Glutamatergic neuron (in vitro differentiated cells): ENCODE measurements around the gene SHH. TPM values are rescaled to one million over a fixed set of nuclear protein-coding genes. Genes with fewer than 3 reads are reported as not detected.
A peak's percentile ranks its signal among the peaks of the same experiment; 100 is the strongest.

Source experiments
- DNase-seq: peaks from one replicate; pipeline ENCODE4 v3.0.0; 2022
- H3K27ac Mint-ChIP-seq: one replicate; pipeline ENCODE4 v1.8.0; 2020; ENCODE audit warnings: mild to moderate bottlenecking, mixed read lengths, inconsistent platforms; ENCODE audit not compliant: unreplicated experiment
- H3K27me3 Mint-ChIP-seq: one replicate; pipeline ENCODE4 v1.8.0; 2020; ENCODE audit warnings: mild to moderate bottlenecking, moderate library complexity, mixed read lengths, inconsistent platforms; ENCODE audit not compliant: unreplicated experiment
- H3K36me3 Mint-ChIP-seq: one replicate; pipeline ENCODE4 v1.8.0; 2020; ENCODE audit warnings: mild to moderate bottlenecking, mixed read lengths, inconsistent platforms; ENCODE audit not compliant: unreplicated experiment
- H3K4me1 Mint-ChIP-seq: one replicate; pipeline ENCODE4 v1.8.0; 2020; ENCODE audit warnings: mild to moderate bottlenecking, low read depth, mixed read lengths, inconsistent platforms; ENCODE audit not compliant: unreplicated experiment
- H3K4me3 Mint-ChIP-seq: one replicate; pipeline ENCODE4 v1.8.0; 2020; ENCODE audit warnings: mild to moderate bottlenecking, mixed read lengths, inconsistent platforms; ENCODE audit not compliant: unreplicated experiment
- H3K9me3 Mint-ChIP-seq: one replicate; pipeline ENCODE4 v1.8.0; 2020; ENCODE audit warnings: mild to moderate bottlenecking, moderate library complexity, mixed read lengths, inconsistent platforms; ENCODE audit not compliant: unreplicated experiment
- total RNA-seq: library from RNA; stranded (reverse); fragmentation: NEBNext Ultra II Directional; extraction: Animal tissue kit (Norgen Biotek cat#: 25700); gene quantifications from one replicate; pipeline ENCODE4 v1.2.1, GENCODE V29; 2021; ENCODE audit not compliant: unreplicated experiment
- TF ChIP-seq, protein P1 (sequence below): fragments of 200-600 bp; sonication (generic); IDR thresholded peaks from one replicate; pipeline ENCODE4 v1.5.0; 2021; ENCODE audit not compliant: partially characterized antibody, unreplicated experiment

Gene SHH
- total RNA-seq, 1 donor from 2014 or later = not detected

GRCh38 chr7:155766966-155767916 lies 45.0 kb downstream of the SHH start:
- peaks cover 8% of the 10 kb centered on the region for H3K27me3 Mint-ChIP-seq
- DNase-seq = no peak
- peaks cover 6% of the 10 kb centered on the region for H3K9me3 Mint-ChIP-seq
- no peak overlapping the region for H3K27ac Mint-ChIP-seq
- TF ChIP-seq, protein P1, sequence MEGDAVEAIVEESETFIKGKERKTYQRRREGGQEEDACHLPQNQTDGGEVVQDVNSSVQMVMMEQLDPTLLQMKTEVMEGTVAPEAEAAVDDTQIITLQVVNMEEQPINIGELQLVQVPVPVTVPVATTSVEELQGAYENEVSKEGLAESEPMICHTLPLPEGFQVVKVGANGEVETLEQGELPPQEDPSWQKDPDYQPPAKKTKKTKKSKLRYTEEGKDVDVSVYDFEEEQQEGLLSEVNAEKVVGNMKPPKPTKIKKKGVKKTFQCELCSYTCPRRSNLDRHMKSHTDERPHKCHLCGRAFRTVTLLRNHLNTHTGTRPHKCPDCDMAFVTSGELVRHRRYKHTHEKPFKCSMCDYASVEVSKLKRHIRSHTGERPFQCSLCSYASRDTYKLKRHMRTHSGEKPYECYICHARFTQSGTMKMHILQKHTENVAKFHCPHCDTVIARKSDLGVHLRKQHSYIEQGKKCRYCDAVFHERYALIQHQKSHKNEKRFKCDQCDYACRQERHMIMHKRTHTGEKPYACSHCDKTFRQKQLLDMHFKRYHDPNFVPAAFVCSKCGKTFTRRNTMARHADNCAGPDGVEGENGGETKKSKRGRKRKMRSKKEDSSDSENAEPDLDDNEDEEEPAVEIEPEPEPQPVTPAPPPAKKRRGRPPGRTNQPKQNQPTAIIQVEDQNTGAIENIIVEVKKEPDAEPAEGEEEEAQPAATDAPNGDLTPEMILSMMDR = no peak
- no peaks in the 10 kb centered on the region for H3K36me3 Mint-ChIP-seq
- H3K4me3 Mint-ChIP-seq = no peak overlapping the region
- peaks cover 59% of the 10 kb centered on the region for H3K4me1 Mint-ChIP-seq

DNA sequence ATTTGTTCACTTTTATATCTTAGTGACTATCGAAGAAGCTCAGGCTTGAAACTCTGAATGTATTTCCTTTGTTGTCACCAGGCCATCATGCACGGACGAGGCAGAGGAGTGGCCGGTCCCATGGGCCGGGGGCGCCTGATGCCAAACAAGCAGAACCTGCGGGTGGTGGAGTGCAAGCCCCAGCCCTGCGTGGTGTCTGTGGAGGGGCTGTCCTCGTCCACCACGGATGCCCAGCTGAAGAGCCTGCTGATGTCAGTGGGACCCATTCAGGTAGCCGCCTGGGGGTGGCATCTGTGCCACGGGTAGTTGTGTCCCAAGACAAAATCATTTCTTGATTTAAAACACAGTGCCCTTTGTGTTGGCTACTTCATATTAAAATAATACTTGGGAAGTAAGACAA lies 45.9 kb downstream of the SHH start:
- H3K36me3 Mint-ChIP-seq = no peaks in the 10 kb centered on the region
- TF ChIP-seq, protein P1 = no peak
- peaks cover 6% of the 10 kb centered on the region for H3K9me3 Mint-ChIP-seq
- H3K27ac Mint-ChIP-seq = peak overlapping the region; percentile 66
- H3K4me1 Mint-ChIP-seq = peaks cover 63% of the 10 kb centered on the region
- DNase-seq = no peak
- no peak overlapping the region for H3K4me3 Mint-ChIP-seq
- H3K27me3 Mint-ChIP-seq = peaks cover 8% of the 10 kb centered on the region

GRCh38 chr7:155765458-155765857 lies 46.8 kb downstream of the SHH start:
- no peaks in the 10 kb centered on the region for H3K36me3 Mint-ChIP-seq
- TF ChIP-seq, protein P1 = no peak
- peaks cover 8% of the 10 kb centered on the region for H3K27me3 Mint-ChIP-seq
- peaks cover 6% of the 10 kb centered on the region for H3K9me3 Mint-ChIP-seq
- H3K4me3 Mint-ChIP-seq = no peak overlapping the region
- H3K27ac Mint-ChIP-seq = peak overlapping the region; percentile 66
- no peak for DNase-seq
- H3K4me1 Mint-ChIP-seq = peaks cover 61% of the 10 kb centered on the region

DNA sequence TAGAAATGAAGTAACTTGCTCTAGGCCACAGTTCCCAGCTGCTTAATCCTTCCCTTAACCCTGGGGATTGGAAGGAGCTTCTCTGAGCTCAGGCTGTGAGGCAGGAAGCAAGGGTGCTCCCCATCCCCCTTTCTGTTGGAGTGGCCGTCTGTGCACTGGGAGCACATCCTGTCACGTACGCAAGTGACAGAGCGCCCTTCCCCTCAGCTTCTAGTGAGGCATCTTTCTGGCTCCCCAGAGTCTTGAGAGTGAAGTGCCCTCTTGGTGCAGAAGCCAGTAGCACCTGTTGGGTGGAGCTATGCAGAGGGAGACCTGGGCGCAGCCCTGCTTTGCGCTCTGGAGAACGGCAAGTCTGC lies 47.8 kb downstream of the SHH start:
- peak; percentile 49 for DNase-seq
- H3K27ac Mint-ChIP-seq = peak overlapping the region; percentile 98
- H3K9me3 Mint-ChIP-seq = peaks cover 6% of the 10 kb centered on the region
- TF ChIP-seq, protein P1 = no peak
- peak overlapping the region; percentile 76 for H3K4me3 Mint-ChIP-seq
- H3K27me3 Mint-ChIP-seq = peaks cover 8% of the 10 kb centered on the region
- H3K4me1 Mint-ChIP-seq = peaks cover 55% of the 10 kb centered on the region
- H3K36me3 Mint-ChIP-seq = no peaks in the 10 kb centered on the region
